ENCODE data around the gene BICC1.

BICC1 gene

DNA sequence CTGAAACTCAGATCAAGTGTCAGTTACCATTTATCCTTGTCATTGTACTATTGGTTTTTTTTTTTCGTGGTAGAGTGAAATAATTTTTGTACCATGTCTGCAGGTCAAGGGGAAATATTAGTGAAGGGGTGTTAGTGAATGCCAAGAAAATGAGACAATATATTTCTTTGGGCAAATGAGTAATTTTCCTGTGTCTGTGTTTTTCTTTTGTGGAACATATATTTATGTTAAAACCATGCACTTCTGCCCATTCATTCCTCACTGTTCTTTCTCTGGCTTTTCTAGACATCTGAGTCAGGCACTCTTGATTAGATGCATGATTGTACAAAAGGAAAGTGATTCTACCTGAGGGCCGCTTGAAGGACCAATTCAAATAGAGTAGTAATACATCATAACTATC is 161.6 kb downstream of the BICC1 start:
- Histone ChIP-seq H3K9me3 (ENCODE audit: low read length) (no peaks in the 10 kb centered on the region), H3K79me2 (ENCODE audit: insufficient read depth, low read length) (no peaks in the 10 kb centered on the region), H4K20me1 (ENCODE audit: insufficient read depth, low read length) (no peaks in the 10 kb centered on the region), H3K27me3 (ENCODE audit: insufficient read depth, low read length) (no peaks in the 10 kb centered on the region), H3F3A (ENCODE audit: insufficient read depth, low read length) (no peaks in the 10 kb centered on the region), H3K4me1 (ENCODE audit: insufficient read depth, low read length, severe bottlenecking) (no peaks in the 10 kb centered on the region), H3K27ac (ENCODE audit: low read depth, low read length, poor library complexity, severe bottlenecking) (no peak overlapping the region), H3K36me3 (ENCODE audit: insufficient read depth, low read length) (no peaks in the 10 kb centered on the region), H2AFZ (ENCODE audit: low read length) (no peak overlapping the region), H3K4me3 (ENCODE audit: low read depth, low read length, poor library complexity, severe bottlenecking) (no peak overlapping the region), H3K9me2 (ENCODE audit: low read depth, low read length) (no peaks in the 10 kb centered on the region), H3K4me2 (ENCODE audit: low read length) (no peak overlapping the region), H3K9ac (ENCODE audit: low read length) (no peak overlapping the region)
- TF ChIP-seq EZH2 (IDR thresholded peaks at IDR 0.05; ENCODE audit: borderline replicate concordance, low read length), result no peak
- TF ChIP-seq, protein P1, sequence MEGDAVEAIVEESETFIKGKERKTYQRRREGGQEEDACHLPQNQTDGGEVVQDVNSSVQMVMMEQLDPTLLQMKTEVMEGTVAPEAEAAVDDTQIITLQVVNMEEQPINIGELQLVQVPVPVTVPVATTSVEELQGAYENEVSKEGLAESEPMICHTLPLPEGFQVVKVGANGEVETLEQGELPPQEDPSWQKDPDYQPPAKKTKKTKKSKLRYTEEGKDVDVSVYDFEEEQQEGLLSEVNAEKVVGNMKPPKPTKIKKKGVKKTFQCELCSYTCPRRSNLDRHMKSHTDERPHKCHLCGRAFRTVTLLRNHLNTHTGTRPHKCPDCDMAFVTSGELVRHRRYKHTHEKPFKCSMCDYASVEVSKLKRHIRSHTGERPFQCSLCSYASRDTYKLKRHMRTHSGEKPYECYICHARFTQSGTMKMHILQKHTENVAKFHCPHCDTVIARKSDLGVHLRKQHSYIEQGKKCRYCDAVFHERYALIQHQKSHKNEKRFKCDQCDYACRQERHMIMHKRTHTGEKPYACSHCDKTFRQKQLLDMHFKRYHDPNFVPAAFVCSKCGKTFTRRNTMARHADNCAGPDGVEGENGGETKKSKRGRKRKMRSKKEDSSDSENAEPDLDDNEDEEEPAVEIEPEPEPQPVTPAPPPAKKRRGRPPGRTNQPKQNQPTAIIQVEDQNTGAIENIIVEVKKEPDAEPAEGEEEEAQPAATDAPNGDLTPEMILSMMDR (IDR thresholded peaks at IDR 0.05; ENCODE audit: low read length), result no peak

- H3K4me2 ChIP-seq (ENCODE audit: low read length), result no peak overlapping the region
- H3K36me3 ChIP-seq (ENCODE audit: insufficient read depth, low read length), result no peaks in the 10 kb centered on the region
- no peak overlapping the region for H3K27ac ChIP-seq (ENCODE audit: low read depth, low read length, poor library complexity, severe bottlenecking)
- no peaks in the 10 kb centered on the region for H3K27me3 ChIP-seq (ENCODE audit: insufficient read depth, low read length)
- H4K20me1 ChIP-seq (ENCODE audit: insufficient read depth, low read length), result no peaks in the 10 kb centered on the region
- H3K4me1 ChIP-seq (ENCODE audit: insufficient read depth, low read length, severe bottlenecking), result no peaks in the 10 kb centered on the region
- no peaks in the 10 kb centered on the region for H3K79me2 ChIP-seq (ENCODE audit: insufficient read depth, low read length)
- H2AFZ ChIP-seq (ENCODE audit: low read length), result no peak overlapping the region
- TF ChIP-seq, protein P1 (IDR thresholded peaks at IDR 0.05; ENCODE audit: low read length), result no peak
- TF ChIP-seq EZH2 (IDR thresholded peaks at IDR 0.05; ENCODE audit: borderline replicate concordance, low read length), result no peak
- H3K9me3 ChIP-seq (ENCODE audit: low read length), result no peaks in the 10 kb centered on the region
- H3K4me3 ChIP-seq (ENCODE audit: low read depth, low read length, poor library complexity, severe bottlenecking), result no peak overlapping the region
- H3K9me2 ChIP-seq (ENCODE audit: low read depth, low read length), result no peaks in the 10 kb centered on the region
- no peak overlapping the region for H3K9ac ChIP-seq (ENCODE audit: low read length)
- H3F3A ChIP-seq (ENCODE audit: insufficient read depth, low read length), result no peaks in the 10 kb centered on the region
Observed at GRCh38 chr10:58675321-58675720, 162.6 kb downstream of the BICC1 start.

DNA sequence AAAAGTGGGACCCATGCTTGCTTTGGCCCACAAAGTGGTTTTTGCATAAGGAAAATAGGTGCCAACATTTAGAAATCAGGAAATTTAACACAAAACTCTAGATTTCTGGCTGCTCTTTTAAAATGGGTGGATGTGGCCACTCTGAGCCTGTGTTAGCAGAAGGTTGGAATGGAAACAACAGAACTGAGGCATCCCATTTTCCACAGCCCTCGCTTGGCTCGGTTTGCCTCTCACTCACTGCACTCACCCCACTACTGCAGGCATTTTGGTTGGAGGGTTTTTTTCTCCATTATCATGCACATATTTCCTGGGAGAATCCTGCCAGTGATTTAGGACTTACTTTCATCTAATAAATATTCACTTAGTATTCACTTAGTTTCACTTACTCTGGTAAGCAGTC is 178.9 kb downstream of the BICC1 start:
- no peak overlapping the region for H3K27ac ChIP-seq (ENCODE audit: low read depth, low read length, poor library complexity, severe bottlenecking)
- H3K9me3 ChIP-seq (ENCODE audit: low read length), result no peaks in the 10 kb centered on the region
- H3K27me3 ChIP-seq (ENCODE audit: insufficient read depth, low read length), result no peaks in the 10 kb centered on the region
- H3K4me2 ChIP-seq (ENCODE audit: low read length), result no peak overlapping the region
- no peaks in the 10 kb centered on the region for H3K36me3 ChIP-seq (ENCODE audit: insufficient read depth, low read length)
- H3K9me2 ChIP-seq (ENCODE audit: low read depth, low read length), result no peaks in the 10 kb centered on the region
- no peak overlapping the region for H3K9ac ChIP-seq (ENCODE audit: low read length)
- no peaks in the 10 kb centered on the region for H3K79me2 ChIP-seq (ENCODE audit: insufficient read depth, low read length)
- TF ChIP-seq, protein P1 (IDR thresholded peaks at IDR 0.05; ENCODE audit: low read length), result no peak
- TF ChIP-seq EZH2 (IDR thresholded peaks at IDR 0.05; ENCODE audit: borderline replicate concordance, low read length), result no peak
- H3F3A ChIP-seq (ENCODE audit: insufficient read depth, low read length), result no peaks in the 10 kb centered on the region
- H3K4me3 ChIP-seq (ENCODE audit: low read depth, low read length, poor library complexity, severe bottlenecking), result no peak overlapping the region
- no peaks in the 10 kb centered on the region for H3K4me1 ChIP-seq (ENCODE audit: insufficient read depth, low read length, severe bottlenecking)
- H4K20me1 ChIP-seq (ENCODE audit: insufficient read depth, low read length), result no peaks in the 10 kb centered on the region
- H2AFZ ChIP-seq (ENCODE audit: low read length), result no peak overlapping the region

All from OCI-LY1 (cell line).